ENCODE results near the gene DMD. TPM values are rescaled to one million over a fixed set of nuclear protein-coding genes. Genes with fewer than 3 reads are reported as not detected.

Gene DMD
- total RNA-seq, 1 experiment from 2014 or later = 19.3 TPM

GRCh38 chrX:32087663-32088062 is 1123.7 kb downstream of the DMD start:
- TF ChIP-seq CTCF (IDR thresholded peaks at IDR 0.05; ENCODE audit: unreplicated experiment) = no peak
- BruUV-seq (replicated peaks) = no TSS peak
- POLR2A ChIA-PET = no interaction called here

GRCh38 chrX:32084757-32085156 is 1126.6 kb downstream of the DMD start:
- ChIA-PET POLR2A (no interaction called here), CTCF (no interaction called here)
- no peaks in the 10 kb centered on the region for H3K4me1 Mint-ChIP-seq (ENCODE audit: insufficient read depth, unreplicated experiment)
- DNase-seq (ENCODE audit: unreplicated experiment) = no peak
- TF ChIP-seq CTCF (IDR thresholded peaks at IDR 0.05; ENCODE audit: unreplicated experiment) = no peak
- no peak overlapping the region for H3K27ac Mint-ChIP-seq (ENCODE audit: low read depth, unreplicated experiment)
- H3K9me3 Mint-ChIP-seq (ENCODE audit: unreplicated experiment) = no peaks in the 10 kb centered on the region
- H3K4me3 Mint-ChIP-seq (ENCODE audit: unreplicated experiment) = no peak overlapping the region
- H3K27me3 Mint-ChIP-seq (ENCODE audit: insufficient read depth, unreplicated experiment) = no peaks in the 10 kb centered on the region
- peaks cover 6% of the 10 kb centered on the region for H3K36me3 Mint-ChIP-seq (ENCODE audit: insufficient read depth, unreplicated experiment)
- no TSS peak for BruUV-seq (replicated peaks)
- intact Hi-C loops (cut with micrococcal nuclease) = no loop called here

More at GRCh38 chrX:32087663-32088062, 1123.7 kb downstream of the DMD start:
- no peak for DNase-seq (ENCODE audit: unreplicated experiment)
- no peak overlapping the region for H3K4me3 Mint-ChIP-seq (ENCODE audit: unreplicated experiment)
- H3K4me1 Mint-ChIP-seq (ENCODE audit: insufficient read depth, unreplicated experiment) = no peaks in the 10 kb centered on the region
- peaks cover 6% of the 10 kb centered on the region for H3K36me3 Mint-ChIP-seq (ENCODE audit: insufficient read depth, unreplicated experiment)
- H3K27ac Mint-ChIP-seq (ENCODE audit: low read depth, unreplicated experiment) = no peak overlapping the region
- CTCF ChIA-PET = interaction anchor here (1.0 kb wide), 1 partner anchor 27 kb away, joined by 3 read pairs; no protein-coding TSS in a partner anchor
- intact Hi-C loops (cut with micrococcal nuclease) = no loop called here
- no peaks in the 10 kb centered on the region for H3K9me3 Mint-ChIP-seq (ENCODE audit: unreplicated experiment)
- H3K27me3 Mint-ChIP-seq (ENCODE audit: insufficient read depth, unreplicated experiment) = no peaks in the 10 kb centered on the region

GRCh38 chrX:32048285-32048684 is 1163.1 kb downstream of the DMD start:
- BruUV-seq (replicated peaks) = no TSS peak
- peaks cover 37% of the 10 kb centered on the region for H3K27me3 Mint-ChIP-seq (ENCODE audit: insufficient read depth, unreplicated experiment)
- CTCF ChIA-PET = no interaction called here
- no peaks in the 10 kb centered on the region for H3K36me3 Mint-ChIP-seq (ENCODE audit: insufficient read depth, unreplicated experiment)
- no peaks in the 10 kb centered on the region for H3K4me1 Mint-ChIP-seq (ENCODE audit: insufficient read depth, unreplicated experiment)
- DNase-seq (ENCODE audit: unreplicated experiment) = no peak
- no peak overlapping the region for H3K4me3 Mint-ChIP-seq (ENCODE audit: unreplicated experiment)
- no peak overlapping the region for H3K27ac Mint-ChIP-seq (ENCODE audit: low read depth, unreplicated experiment)
- POLR2A ChIA-PET = no interaction called here
- H3K9me3 Mint-ChIP-seq (ENCODE audit: unreplicated experiment) = no peaks in the 10 kb centered on the region
- no peak for TF ChIP-seq CTCF (IDR thresholded peaks at IDR 0.05; ENCODE audit: unreplicated experiment)
- intact Hi-C loops (cut with micrococcal nuclease) = no loop called here

- Mint-ChIP-seq H3K4me3 (ENCODE audit: unreplicated experiment) (no peak overlapping the region), H3K4me1 (ENCODE audit: insufficient read depth, unreplicated experiment) (no peaks in the 10 kb centered on the region), H3K27me3 (ENCODE audit: insufficient read depth, unreplicated experiment) (peaks cover 45% of the 10 kb centered on the region), H3K9me3 (ENCODE audit: unreplicated experiment) (no peaks in the 10 kb centered on the region), H3K36me3 (ENCODE audit: insufficient read depth, unreplicated experiment) (no peaks in the 10 kb centered on the region), H3K27ac (ENCODE audit: low read depth, unreplicated experiment) (no peak overlapping the region)
- no peak for TF ChIP-seq CTCF (IDR thresholded peaks at IDR 0.05; ENCODE audit: unreplicated experiment)
- CTCF ChIA-PET = interaction anchor here (0.6 kb wide), 1 partner anchor 22 kb away, joined by 3 read pairs; no protein-coding TSS in a partner anchor
- POLR2A ChIA-PET = no interaction called here
- no TSS peak for BruUV-seq (replicated peaks)
- intact Hi-C loops (cut with micrococcal nuclease) = no loop called here
- DNase-seq (ENCODE audit: unreplicated experiment) = no peak
Observed at GRCh38 chrX:32045149-32045548, 1166.2 kb downstream of the DMD start.

Data from MCF 10A (cell line).